Cardiac muscle cell (in vitro differentiated cells and primary cell): Measurements from ENCODE around the gene MCOLN2. TPM values are rescaled to one million over a fixed set of nuclear protein-coding genes. Genes with fewer than 3 reads are reported as not detected.

Experiments
- DNase-seq, 2 donors: peaks; one replicate each; pipeline versions ENCODE4 v3.0.0 to v3.0.0-alpha.2; 2010 to 2017; ENCODE audit warnings: low read depth in 1 of 2, low spot score in 1 of 2
- H3K27ac ChIP-seq: fragments of 200-600 bp; sonication (generic); 2 replicates; pipeline ENCODE4 v1.5.1; 2016
- H3K27me3 ChIP-seq: fragments of 200-600 bp; sonication (generic); 2 replicates; pipeline ENCODE4 v1.6.0; 2016; ENCODE audit warnings: control low read depth
- H3K36me3 ChIP-seq: fragments of 200-600 bp; sonication (generic); 2 replicates; pipeline ENCODE4 v1.5.1; 2016; ENCODE audit warnings: control low read depth
- H3K4me1 ChIP-seq: fragments of 200-600 bp; sonication (generic); 2 replicates; pipeline ENCODE4 v1.8.1; 2017; ENCODE audit warnings: low read depth, mild to moderate bottlenecking, mixed run types
- H3K4me3 ChIP-seq: fragments of 200-600 bp; sonication (generic); 2 replicates; pipeline ENCODE4 v1.5.1; 2016; ENCODE audit warnings: mild to moderate bottlenecking
- H3K9me3 ChIP-seq: fragments of 200-600 bp; sonication (generic); 2 replicates; pipeline ENCODE4 v1.5.1; 2017; ENCODE audit warnings: low read depth, mild to moderate bottlenecking, control low read depth
- CTCF ChIP-seq: IDR thresholded peaks from 2 replicates; pipeline ENCODE4 v1.5.1; 2012; ENCODE audit warnings: low read depth, mild to moderate bottlenecking, low read length
- polyA plus RNA-seq: library from polyadenylated mRNA; unstranded; fragments of >200 nt; fragmentation: Nextera tagmentation; extraction: Ambion mirVana; gene quantifications from 2 replicates; pipeline ENCODE4 v1.2.1, GENCODE V29; 2016
- total RNA-seq: library from RNA; depleted of rRNA; stranded (reverse); fragments of >200 nt; gene quantifications from 2 replicates; pipeline ENCODE4 v1.2.3, GENCODE V29; 2016

MCOLN2 gene
- total and polyA plus RNA-seq, 2 experiments from 2014 or later = not detected

DNA sequence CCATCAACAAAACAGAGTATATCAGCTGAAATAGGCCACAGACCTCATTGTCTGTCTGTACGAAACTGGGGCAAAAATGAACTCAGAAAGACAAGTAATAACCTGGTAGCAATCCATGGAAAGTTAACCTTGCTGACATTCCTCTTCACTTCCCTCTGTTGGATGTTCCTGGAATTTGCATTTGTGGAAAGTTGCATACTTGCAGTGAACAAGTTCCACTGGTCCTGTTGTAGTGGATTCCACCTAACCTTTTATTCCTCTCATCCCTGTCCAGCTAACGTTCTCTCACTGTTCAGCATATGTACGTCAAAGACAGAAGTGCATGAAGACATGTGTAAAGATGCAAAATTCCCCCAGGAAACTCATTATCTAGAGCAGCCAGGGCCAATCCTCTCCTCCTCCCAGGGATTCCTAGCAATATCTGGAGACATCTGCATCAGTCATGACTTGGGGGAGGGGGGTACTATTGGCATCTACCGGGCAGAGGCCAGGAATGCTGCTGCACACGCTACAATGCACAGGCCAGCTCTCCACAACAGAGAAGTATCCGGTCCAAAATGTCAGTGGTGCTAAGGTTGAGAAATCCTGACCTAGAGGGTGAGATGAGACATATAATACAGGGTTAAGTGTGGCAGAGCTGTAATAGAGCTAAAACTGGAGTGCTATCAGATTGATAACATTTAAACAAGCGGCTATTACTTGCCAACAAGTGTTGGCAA is 112.1 kb downstream of the MCOLN2 start:
- Histone ChIP-seq H3K36me3 (no peaks in the 10 kb centered on the region), H3K4me1 (peaks cover 8% of the 10 kb centered on the region), H3K9me3 (no peaks in the 10 kb centered on the region), H3K27me3 (no peaks in the 10 kb centered on the region), H3K4me3 (no peak overlapping the region), H3K27ac (no peak overlapping the region)
- peak in 1 of 2 donors; percentile 56 for DNase-seq
- TF ChIP-seq CTCF = peak; percentile 21

GRCh38 chr1:84883286-84883685 is 113.6 kb downstream of the MCOLN2 start:
- Histone ChIP-seq H3K27me3 (no peaks in the 10 kb centered on the region), H3K4me3 (no peak overlapping the region), H3K36me3 (no peaks in the 10 kb centered on the region), H3K27ac (no peak overlapping the region), H3K4me1 (peaks cover 8% of the 10 kb centered on the region), H3K9me3 (no peaks in the 10 kb centered on the region)
- TF ChIP-seq CTCF = no peak
- DNase-seq = peak in 1 of 2 donors; percentile 41

- no peaks in the 10 kb centered on the region for H3K9me3 ChIP-seq
- no peaks in the 10 kb centered on the region for H3K4me1 ChIP-seq
- no peak for DNase-seq
- no peaks in the 10 kb centered on the region for H3K36me3 ChIP-seq
- no peak overlapping the region for H3K27ac ChIP-seq
- H3K4me3 ChIP-seq = no peak overlapping the region
- no peak for TF ChIP-seq CTCF
- H3K27me3 ChIP-seq = no peaks in the 10 kb centered on the region
These were observed 119.3 kb downstream of the MCOLN2 start for GRCh38 chr1:84877592-84877991.

DNA sequence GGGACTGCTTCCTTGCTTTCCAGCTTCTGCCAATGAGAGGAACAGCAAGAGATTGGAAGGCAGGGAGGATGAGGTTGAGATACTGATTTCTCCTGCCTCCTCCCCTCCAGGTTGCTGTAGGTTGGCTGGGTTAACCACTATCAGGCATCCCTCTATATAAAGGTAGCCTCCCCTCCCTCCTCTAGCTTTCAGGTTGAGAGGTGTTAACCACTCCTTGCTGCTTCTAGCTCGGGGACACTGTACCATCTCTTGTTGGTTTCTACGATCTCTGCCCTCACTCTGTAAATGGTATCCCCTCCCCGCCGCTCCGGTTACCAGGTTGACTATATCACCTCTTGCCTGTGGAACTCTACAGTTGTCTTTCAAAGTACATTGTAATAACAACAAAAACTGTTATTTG is 120.6 kb downstream of the MCOLN2 start:
- Histone ChIP-seq H3K4me3 (no peak overlapping the region), H3K36me3 (no peaks in the 10 kb centered on the region), H3K27ac (no peak overlapping the region), H3K9me3 (no peaks in the 10 kb centered on the region), H3K4me1 (peaks cover 4% of the 10 kb centered on the region), H3K27me3 (no peaks in the 10 kb centered on the region)
- DNase-seq = no peak
- TF ChIP-seq CTCF = no peak

Other genes with a start within 250 kb of the MCOLN2 start
- 8.9 and 11.1 TPM in 2 replicates for gene LPAR3, start 103.9 kb downstream of the MCOLN2 start, total RNA-seq
- gene LPAR3, start 103.9 kb downstream of the MCOLN2 start, polyA plus RNA-seq = 5.1 and 6.1 TPM in 2 replicates
- 0.28 and 0.36 TPM in 2 replicates for gene MCOLN3, start 51.4 kb upstream of the MCOLN2 start, total RNA-seq
- gene MCOLN3, start 51.4 kb upstream of the MCOLN2 start, polyA plus RNA-seq = 1.1 and 1.6 TPM in 2 replicates
- gene SYDE2, start 203.9 kb upstream of the MCOLN2 start, total RNA-seq = 22.2 and 47.5 TPM in 2 replicates
- gene SYDE2, start 203.9 kb upstream of the MCOLN2 start, polyA plus RNA-seq = 20.6 and 30.2 TPM in 2 replicates